Measurements from ENCODE around the gene GBP6. TPM values are rescaled to one million over a fixed set of nuclear protein-coding genes. Genes with fewer than 3 reads are reported as not detected.

The GBP6 gene
- total and polyA plus RNA-seq, 11 donors: 0.03 to 0.67 (median 0.13) TPM; not detected in 5

GRCh38 chr1:89381618-89382017 is 17.8 kb downstream of the GBP6 start:
- ATAC-seq: no peak
- Histone ChIP-seq H3K9me3 (no peaks in the 10 kb centered on the region), H3K27me3 (no peaks in the 10 kb centered on the region), H3K4me3 (no peak overlapping the region), H3K36me3 (no peaks in the 10 kb centered on the region), H3K4me1 (peaks cover 0 to 4% (median 0%) of the 10 kb centered on the region in 12 donors), H3K27ac (no peak overlapping the region)
- intact Hi-C loops (cut with DNase I): no loop called here
- no peak for DNase-seq
- TF ChIP-seq CTCF (IDR thresholded peaks at IDR 0.05) (no peak), POLR2A (IDR thresholded peaks at IDR 0.05) (no peak)
- WGBS, 4 donors: 66 to 81% (median 75%) methylated on average over 6 of the region's 6 CpGs

GRCh38 chr1:89382479-89382878 is 18.6 kb downstream of the GBP6 start:
- DNase-seq (no peak), ATAC-seq (no peak)
- no peaks in the 10 kb centered on the region for H3K36me3 ChIP-seq
- H3K27me3 ChIP-seq: no peaks in the 10 kb centered on the region
- intact Hi-C loops (cut with DNase I): no loop called here
- H3K4me1 ChIP-seq: peaks cover 0 to 4% (median 0%) of the 10 kb centered on the region in 12 donors
- no peak overlapping the region for H3K4me3 ChIP-seq
- TF ChIP-seq CTCF (IDR thresholded peaks at IDR 0.05): no peak
- no peak for TF ChIP-seq POLR2A (IDR thresholded peaks at IDR 0.05)
- H3K27ac ChIP-seq: no peak overlapping the region
- no peaks in the 10 kb centered on the region for H3K9me3 ChIP-seq

- H3K27me3 ChIP-seq: no peaks in the 10 kb centered on the region
- no peaks in the 10 kb centered on the region for H3K9me3 ChIP-seq
- no peak overlapping the region for H3K27ac ChIP-seq
- H3K36me3 ChIP-seq: no peaks in the 10 kb centered on the region
- DNase-seq (no peak), ATAC-seq (no peak)
- peaks cover 0 to 4% (median 0%) of the 10 kb centered on the region in 12 donors for H3K4me1 ChIP-seq
- H3K4me3 ChIP-seq: no peak overlapping the region
- no peak for TF ChIP-seq CTCF (IDR thresholded peaks at IDR 0.05)
- TF ChIP-seq POLR2A (IDR thresholded peaks at IDR 0.05): no peak
- WGBS, 4 donors: 82 to 89% (median 86%) methylated on average over 3 of the region's 3 CpGs
- intact Hi-C loops (cut with DNase I): no loop called here
Measured at GRCh38 chr1:89383185-89383584, 19.3 kb downstream of the GBP6 start.

DNA sequence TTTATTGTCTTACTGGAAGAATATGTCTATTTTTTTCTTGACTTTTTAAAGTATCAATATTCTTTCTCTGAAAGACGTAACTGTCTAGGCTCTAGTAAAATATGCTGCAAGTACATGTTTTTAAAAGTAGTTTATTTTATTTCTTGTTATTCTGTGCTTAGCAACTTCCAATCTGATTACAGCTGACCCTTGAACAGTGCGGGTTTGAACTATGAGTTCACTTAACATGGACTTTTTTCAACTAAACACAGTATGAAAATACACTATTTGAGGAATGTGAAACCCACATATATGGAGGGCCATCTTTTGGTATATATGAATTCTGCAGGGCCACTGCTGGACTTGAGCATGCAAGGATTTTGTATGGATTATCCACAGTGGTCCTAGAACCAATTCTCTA is 26.8 kb downstream of the GBP6 start:
- Histone ChIP-seq H3K4me3 (no peak overlapping the region), H3K4me1 (no peaks in the 10 kb centered on the region), H3K27me3 (no peaks in the 10 kb centered on the region), H3K27ac (no peak overlapping the region), H3K36me3 (no peaks in the 10 kb centered on the region), H3K9me3 (no peaks in the 10 kb centered on the region)
- TF ChIP-seq CTCF (IDR thresholded peaks at IDR 0.05) (no peak), POLR2A (IDR thresholded peaks at IDR 0.05) (no peak)
- no peak for DNase-seq
- no peak for ATAC-seq
- 89 to 96% (median 92%) methylated on average over 2 of the region's 2 CpGs for WGBS, 4 donors
- intact Hi-C loops (cut with DNase I): no loop called here

Measured in heart left ventricle (tissue), 16 donors.